Mucosa of rectum (tissue), 2 donors: Measurements from ENCODE around the gene RRBP1.
"Not testable (repeated sequence)": the region's sequence is repeated elsewhere in the genome, so short reads cannot be mapped to it uniquely, and the experiment has no call there.

Source experiments
- H3K27ac ChIP-seq, 2 donors: one replicate each; pipeline ENCODE4 v1.7.0; 2013; ENCODE audit warnings: inconsistent platforms in 2 of 2, low read depth in 2 of 2, low read length in 2 of 2
- H3K27me3 ChIP-seq, 2 donors: one replicate each; pipeline ENCODE4 v1.7.0; 2013; ENCODE audit warnings: low read length in 2 of 2; ENCODE audit not compliant: control insufficient read depth in 2 of 2, insufficient read depth in 2 of 2
- H3K36me3 ChIP-seq, 2 donors: one replicate each; pipeline ENCODE4 v1.7.0; 2013; ENCODE audit warnings: low read length in 2 of 2; ENCODE audit not compliant: control insufficient read depth in 2 of 2, insufficient read depth in 2 of 2
- H3K4me1 ChIP-seq, 2 donors: one replicate each; pipeline ENCODE4 v1.7.0; 2013; ENCODE audit warnings: low read length in 2 of 2, mild to moderate bottlenecking in 1 of 2; ENCODE audit not compliant: control insufficient read depth in 2 of 2, insufficient read depth in 2 of 2
- H3K4me3 ChIP-seq, 2 donors: one replicate each; pipeline ENCODE4 v1.7.0; 2013; ENCODE audit warnings: low read length in 2 of 2
- H3K9ac ChIP-seq, 2 donors: one replicate each; pipeline ENCODE4 v1.7.0; 2013; ENCODE audit warnings: low read length in 2 of 2, low read depth in 1 of 2, mild to moderate bottlenecking in 1 of 2
- H3K9me3 ChIP-seq, 2 donors: one replicate each; pipeline ENCODE4 v1.7.0; 2013; ENCODE audit warnings: low read length in 2 of 2; ENCODE audit not compliant: control insufficient read depth in 2 of 2
- donor health status: healthy.
- donor health status: Normal muscosa, but diverticular disease.

RRBP1 gene

GRCh38 chr20:17665756-17666155 lies 16.3 kb downstream of the RRBP1 start:
- no peak overlapping the region for H3K9ac ChIP-seq
- no peak overlapping the region for H3K4me3 ChIP-seq
- H3K27me3 ChIP-seq = no peaks in the 10 kb centered on the region
- H3K36me3 ChIP-seq = peaks cover 16 to 25% of the 10 kb centered on the region in 2 donors
- H3K4me1 ChIP-seq = peaks cover 12 to 21% of the 10 kb centered on the region in 2 donors
- H3K9me3 ChIP-seq = no peaks in the 10 kb centered on the region
- H3K27ac ChIP-seq = no peak overlapping the region

DNA sequence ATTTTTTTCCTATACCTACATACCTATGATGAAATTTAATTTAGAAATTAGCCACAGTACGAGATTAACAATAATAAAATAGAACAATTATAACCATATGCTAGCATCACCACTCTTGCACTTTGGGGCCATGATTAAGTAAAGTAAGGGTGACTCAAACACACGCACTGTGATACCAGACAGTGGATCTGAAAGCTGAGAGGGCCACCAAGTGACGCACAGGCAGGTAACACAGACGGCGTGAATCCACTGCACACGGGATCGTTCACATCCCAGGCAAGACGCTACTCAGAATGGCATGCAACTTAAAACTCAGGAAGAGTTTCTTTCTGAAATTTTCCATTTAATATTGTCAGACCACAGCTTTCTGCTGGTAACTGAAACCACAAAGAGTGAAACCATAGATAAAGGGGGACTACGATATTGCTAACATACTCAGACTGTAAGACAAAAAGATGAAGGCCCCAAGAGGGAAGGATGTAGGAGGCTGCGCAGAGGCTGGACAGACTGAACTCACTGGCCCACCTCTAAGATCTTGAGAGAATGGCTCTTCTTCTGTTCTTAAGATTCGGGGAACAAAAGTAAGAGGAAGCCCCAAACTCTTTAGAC lies 17.9 kb downstream of the RRBP1 start:
- H3K9me3 ChIP-seq = no peaks in the 10 kb centered on the region
- H3K27ac ChIP-seq = no peak overlapping the region
- H3K4me1 ChIP-seq = peaks cover 19 to 24% of the 10 kb centered on the region in 2 donors
- no peak overlapping the region for H3K9ac ChIP-seq
- no peak overlapping the region for H3K4me3 ChIP-seq
- H3K27me3 ChIP-seq = no peaks in the 10 kb centered on the region
- peaks cover 22 to 34% of the 10 kb centered on the region in 2 donors for H3K36me3 ChIP-seq

- Histone ChIP-seq H3K9me3 (no peaks in the 10 kb centered on the region), H3K4me1 (peaks cover 19 to 24% of the 10 kb centered on the region in 2 donors), H3K4me3 (no peak overlapping the region), H3K36me3 (peaks cover 23 to 31% of the 10 kb centered on the region in 2 donors), H3K27ac (no peak overlapping the region), H3K27me3 (no peaks in the 10 kb centered on the region), H3K9ac (no peak overlapping the region)
Observed at GRCh38 chr20:17663486-17663885, 18.6 kb downstream of the RRBP1 start.

- H3K9ac ChIP-seq = no peak overlapping the region
- peaks cover 27 to 32% of the 10 kb centered on the region in 2 donors for H3K36me3 ChIP-seq
- no peak overlapping the region for H3K27ac ChIP-seq
Observed at GRCh38 chr20:17663040-17663399, 19.0 kb downstream of the RRBP1 start.

DNA sequence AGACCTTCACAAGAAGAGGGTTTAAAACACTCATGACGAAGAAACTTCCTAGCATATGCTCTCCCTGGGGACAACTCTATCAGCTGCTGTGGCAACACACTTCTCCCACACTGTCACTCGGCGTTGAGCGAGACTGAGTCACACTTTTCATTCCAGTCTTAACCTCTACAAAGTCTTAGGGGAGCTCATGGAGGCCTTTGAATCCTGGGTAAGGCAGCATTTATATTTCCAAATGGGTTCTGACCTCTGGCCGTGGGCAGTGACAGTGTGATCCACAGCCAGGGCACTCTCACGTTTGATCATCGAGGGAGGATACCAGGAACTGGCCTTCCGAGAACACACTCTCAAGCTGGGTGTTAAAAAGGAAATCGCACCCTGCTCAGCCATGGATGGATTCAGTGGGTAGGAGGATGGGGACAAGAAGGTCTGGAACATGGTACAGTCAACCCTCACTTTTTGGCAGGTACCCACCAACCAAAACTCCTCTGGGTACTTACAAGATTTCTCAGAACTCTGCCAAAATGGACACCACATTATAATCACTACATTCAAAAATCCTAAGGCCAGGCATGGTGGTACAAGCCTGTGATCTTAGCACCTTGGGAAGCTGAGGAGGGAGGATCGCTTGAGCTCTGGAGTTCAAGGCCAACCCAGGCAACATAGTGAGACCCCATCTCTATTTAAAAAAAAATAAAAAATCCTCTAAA lies 19.6 kb downstream of the RRBP1 start:
- H3K9ac ChIP-seq = no peak overlapping the region

More at GRCh38 chr20:17663040-17663399, 19.0 kb downstream of the RRBP1 start:
- Histone ChIP-seq H3K4me3 (no peak overlapping the region), H3K9me3 (no peaks in the 10 kb centered on the region), H3K4me1 (peaks cover 19 to 24% of the 10 kb centered on the region in 2 donors), H3K27me3 (no peaks in the 10 kb centered on the region)

DNA sequence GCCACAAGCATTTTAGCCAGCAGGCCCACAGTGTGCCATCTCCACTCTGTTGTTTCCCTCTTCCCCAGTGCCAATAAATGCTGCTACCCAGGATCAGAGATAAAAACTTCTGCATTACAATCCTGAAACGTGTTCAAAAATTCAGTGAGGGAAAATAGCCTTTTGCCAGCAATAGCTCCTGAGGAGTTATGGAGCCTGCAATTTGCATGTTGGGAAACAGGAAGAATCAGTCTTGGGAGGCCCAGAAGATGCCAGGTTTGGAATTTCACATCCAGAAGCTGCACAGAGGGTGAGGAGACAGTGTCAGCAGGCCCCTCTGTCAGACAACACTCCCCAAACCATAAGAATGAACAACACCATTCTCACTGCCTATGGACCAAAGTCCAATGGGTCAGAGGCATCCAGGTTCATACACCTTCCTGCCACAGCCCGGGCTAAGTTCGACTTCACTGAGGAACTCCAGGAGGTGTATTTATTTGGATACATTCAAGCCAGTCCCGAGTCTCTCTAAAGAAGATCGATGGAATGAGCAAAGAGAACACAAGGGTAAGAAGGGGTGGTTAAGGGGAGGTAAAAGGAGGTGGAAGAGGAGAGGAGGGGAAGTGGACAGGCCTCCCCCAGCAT lies 20.8 kb downstream of the RRBP1 start:
- no peaks in the 10 kb centered on the region for H3K27me3 ChIP-seq
- no peak overlapping the region for H3K9ac ChIP-seq
- peaks cover 19 to 24% of the 10 kb centered on the region in 2 donors for H3K4me1 ChIP-seq
- no peaks in the 10 kb centered on the region for H3K9me3 ChIP-seq
- H3K27ac ChIP-seq = peak overlapping the region; percentile 3 to 52
- peak overlapping the region in 1 of 2 donors; percentile 14 for H3K4me3 ChIP-seq
- peaks cover 36 to 42% of the 10 kb centered on the region in 2 donors for H3K36me3 ChIP-seq

More for the DNA sequence above, 19.6 kb downstream of the RRBP1 start:
- no peak overlapping the region for H3K4me3 ChIP-seq
- H3K9me3 ChIP-seq = no peaks in the 10 kb centered on the region
- H3K36me3 ChIP-seq = peaks cover 30 to 35% of the 10 kb centered on the region in 2 donors
- H3K4me1 ChIP-seq = peaks cover 19 to 24% of the 10 kb centered on the region in 2 donors
- no peaks in the 10 kb centered on the region for H3K27me3 ChIP-seq
- H3K27ac ChIP-seq = peak overlapping the region; percentile 14 to 39

DNA sequence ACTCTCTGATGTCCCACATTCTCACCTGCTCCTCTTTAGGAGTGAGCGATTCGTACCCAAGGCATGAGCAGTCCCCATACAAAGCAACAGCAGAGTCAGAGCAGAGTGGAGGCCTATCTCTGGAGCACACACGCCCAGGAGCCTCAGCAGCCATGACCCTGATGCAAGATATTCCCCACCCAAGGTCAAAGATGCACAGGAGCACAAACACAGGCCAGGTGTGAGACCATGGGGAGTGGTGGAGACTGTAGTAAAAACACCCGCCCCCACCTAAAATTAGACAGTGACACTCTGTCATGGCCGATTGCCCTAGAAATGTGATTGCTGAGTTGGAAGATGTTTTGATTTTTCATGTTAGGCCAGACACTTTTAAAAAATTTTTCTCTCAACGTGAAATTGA lies 21.4 kb downstream of the RRBP1 start:
- H3K4me1 ChIP-seq = peaks cover 19 to 24% of the 10 kb centered on the region in 2 donors
- H3K9me3 ChIP-seq = no peaks in the 10 kb centered on the region
- H3K36me3 ChIP-seq = peaks cover 39 to 48% of the 10 kb centered on the region in 2 donors
- H3K4me3 ChIP-seq = no peak overlapping the region
- H3K9ac ChIP-seq = no peak overlapping the region
- peak overlapping the region; percentile 3 to 52 for H3K27ac ChIP-seq
- no peaks in the 10 kb centered on the region for H3K27me3 ChIP-seq

DNA sequence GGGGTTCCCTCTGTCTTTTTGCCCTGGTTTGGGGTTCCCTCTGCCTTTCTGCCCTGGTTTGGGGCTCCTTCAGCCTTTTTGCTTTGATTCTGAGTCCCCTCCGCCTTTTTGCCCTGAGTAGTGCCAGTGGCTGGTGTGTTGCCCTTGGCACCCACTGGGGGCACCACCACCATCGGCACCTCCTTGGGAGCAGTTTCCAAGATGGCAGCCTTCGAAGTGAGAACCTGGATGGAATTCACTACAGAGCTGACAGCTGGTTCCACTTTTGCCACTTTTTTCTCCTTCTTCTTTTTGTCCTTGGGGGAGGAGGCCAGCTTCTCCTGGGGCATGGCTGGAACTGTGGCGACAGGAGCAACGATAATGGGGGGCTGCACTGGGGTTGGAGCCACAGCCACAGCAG lies 22.2 kb downstream of the RRBP1 start:
- Histone ChIP-seq H3K27me3 (no peaks in the 10 kb centered on the region), H3K4me1 (peaks cover 19 to 24% of the 10 kb centered on the region in 2 donors), H3K9ac (no peak overlapping the region), H3K27ac (no peak overlapping the region), H3K36me3 (peaks cover 39 to 52% of the 10 kb centered on the region in 2 donors), H3K9me3 (no peaks in the 10 kb centered on the region), H3K4me3 (no peak overlapping the region)

- H3K27ac ChIP-seq, H3K9me3 ChIP-seq, H3K4me3 ChIP-seq, H3K27me3 ChIP-seq, H3K9ac ChIP-seq: not testable (repeated sequence)
- Histone ChIP-seq H3K4me1 (peaks cover 19 to 24% of the 10 kb centered on the region in 2 donors), H3K36me3 (peaks cover 42 to 52% of the 10 kb centered on the region in 2 donors)
Observed at GRCh38 chr20:17659344-17659743, 22.7 kb downstream of the RRBP1 start.

DNA sequence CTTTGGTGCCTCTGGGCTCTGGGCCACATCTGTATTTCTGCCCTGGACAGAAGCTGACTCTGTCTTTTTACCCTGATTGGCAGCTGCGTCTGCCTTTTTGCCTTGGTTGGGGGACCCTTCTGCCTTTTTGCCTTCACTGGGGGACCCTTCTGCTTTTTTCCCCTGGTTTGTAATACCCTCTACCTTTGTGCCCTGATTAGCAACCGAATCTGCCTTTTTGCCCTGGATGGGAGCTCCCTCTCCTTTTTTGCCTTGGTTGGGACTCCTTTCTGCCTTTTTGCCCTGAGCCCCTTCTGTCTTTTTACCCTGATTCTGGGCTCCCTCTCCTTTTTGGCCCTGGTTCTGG lies 23.4 kb downstream of the RRBP1 start:
- peaks cover 17 to 23% of the 10 kb centered on the region in 2 donors for H3K4me1 ChIP-seq
- no peak overlapping the region for H3K4me3 ChIP-seq
- peaks cover 45 to 54% of the 10 kb centered on the region in 2 donors for H3K36me3 ChIP-seq
- H3K27me3 ChIP-seq = no peaks in the 10 kb centered on the region
- H3K9ac ChIP-seq = no peak overlapping the region
- H3K9me3 ChIP-seq = no peaks in the 10 kb centered on the region
- no peak overlapping the region for H3K27ac ChIP-seq
